ENCODE results near the gene BABAM2.

Gene BABAM2

DNA sequence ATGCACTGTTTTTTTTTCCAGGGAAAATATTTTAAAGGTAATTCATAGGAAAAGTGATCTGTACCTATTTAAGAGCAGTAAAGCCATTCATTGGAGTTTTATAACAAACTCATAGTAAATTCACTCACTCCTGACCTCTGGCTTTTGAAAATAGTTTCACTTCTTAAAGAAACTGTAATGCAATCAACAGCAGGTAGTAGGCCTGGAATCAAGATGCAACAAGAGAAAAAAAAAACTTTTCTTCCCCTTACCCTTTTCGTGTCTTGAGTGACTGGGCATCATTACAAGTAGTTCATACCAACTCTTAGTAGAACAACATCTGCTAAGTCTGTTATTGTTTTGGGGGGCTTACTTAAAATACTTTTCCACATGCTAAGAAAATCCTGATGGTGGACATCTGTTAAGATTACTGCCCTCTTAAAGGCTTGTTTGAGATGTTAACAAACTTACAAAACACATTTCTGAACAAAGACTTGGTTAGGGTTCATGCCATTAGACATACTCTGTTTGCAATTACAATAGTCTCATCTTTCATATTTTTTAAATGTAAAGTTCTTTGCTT is 338.0 kb downstream of the BABAM2 start:
- FAIRE-seq = no peak
- TF ChIP-seq, protein P1, sequence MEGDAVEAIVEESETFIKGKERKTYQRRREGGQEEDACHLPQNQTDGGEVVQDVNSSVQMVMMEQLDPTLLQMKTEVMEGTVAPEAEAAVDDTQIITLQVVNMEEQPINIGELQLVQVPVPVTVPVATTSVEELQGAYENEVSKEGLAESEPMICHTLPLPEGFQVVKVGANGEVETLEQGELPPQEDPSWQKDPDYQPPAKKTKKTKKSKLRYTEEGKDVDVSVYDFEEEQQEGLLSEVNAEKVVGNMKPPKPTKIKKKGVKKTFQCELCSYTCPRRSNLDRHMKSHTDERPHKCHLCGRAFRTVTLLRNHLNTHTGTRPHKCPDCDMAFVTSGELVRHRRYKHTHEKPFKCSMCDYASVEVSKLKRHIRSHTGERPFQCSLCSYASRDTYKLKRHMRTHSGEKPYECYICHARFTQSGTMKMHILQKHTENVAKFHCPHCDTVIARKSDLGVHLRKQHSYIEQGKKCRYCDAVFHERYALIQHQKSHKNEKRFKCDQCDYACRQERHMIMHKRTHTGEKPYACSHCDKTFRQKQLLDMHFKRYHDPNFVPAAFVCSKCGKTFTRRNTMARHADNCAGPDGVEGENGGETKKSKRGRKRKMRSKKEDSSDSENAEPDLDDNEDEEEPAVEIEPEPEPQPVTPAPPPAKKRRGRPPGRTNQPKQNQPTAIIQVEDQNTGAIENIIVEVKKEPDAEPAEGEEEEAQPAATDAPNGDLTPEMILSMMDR (IDR thresholded peaks at IDR 0.05; ENCODE audit: insufficient read depth, missing control alignments) = no peak
- DNase-seq (ENCODE audit: insufficient read length, low spot score) = no peak

DNA sequence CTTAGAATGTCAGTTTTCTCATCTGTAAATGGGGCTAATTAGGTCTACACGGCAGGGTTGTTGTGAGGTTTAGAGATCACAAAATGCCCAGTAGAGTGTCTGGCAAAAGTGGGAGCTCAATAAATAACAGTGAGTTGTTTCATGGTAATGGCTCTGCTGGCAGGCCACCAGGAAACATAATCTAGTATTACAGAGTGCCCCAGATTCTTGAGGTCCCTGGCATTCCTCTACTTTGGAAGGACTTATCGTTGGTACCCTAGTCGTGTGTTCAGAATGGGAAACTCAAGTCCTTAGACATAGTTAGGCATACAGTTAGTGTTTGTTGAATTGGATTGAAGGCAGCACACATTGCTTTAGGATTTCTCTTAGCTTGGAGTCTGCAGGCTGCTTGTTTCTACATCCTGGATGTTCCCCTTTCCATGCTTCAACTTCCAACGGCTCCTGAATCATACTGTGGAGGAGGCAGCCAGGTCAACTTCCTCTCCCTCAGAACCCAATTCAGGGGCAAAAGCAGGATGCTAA is 340.6 kb downstream of the BABAM2 start:
- FAIRE-seq = no peak
- TF ChIP-seq, protein P1 (IDR thresholded peaks at IDR 0.05; ENCODE audit: insufficient read depth, missing control alignments) = no peak
- DNase-seq (ENCODE audit: insufficient read length, low spot score) = no peak

DNA sequence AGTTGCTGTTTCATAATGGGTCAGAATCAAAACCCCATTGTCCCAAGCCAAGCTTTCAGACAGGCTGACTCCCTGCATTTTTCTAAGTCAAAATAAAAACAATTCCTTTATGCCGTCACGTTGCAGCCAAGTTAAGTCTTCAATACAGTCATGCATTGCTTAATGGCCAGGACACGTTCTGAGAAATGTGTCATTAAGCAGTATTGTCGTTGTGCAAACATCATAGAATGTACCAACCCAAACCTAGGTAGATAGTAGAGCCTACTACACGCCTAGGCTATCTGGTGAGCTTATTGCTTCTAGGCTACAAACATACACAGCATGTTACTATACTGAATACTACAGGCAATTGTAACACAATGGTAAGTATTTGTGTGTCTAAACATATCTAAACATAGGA is 341.8 kb downstream of the BABAM2 start:
- FAIRE-seq (no peak), DNase-seq (ENCODE audit: insufficient read length, low spot score) (no peak)

DNA sequence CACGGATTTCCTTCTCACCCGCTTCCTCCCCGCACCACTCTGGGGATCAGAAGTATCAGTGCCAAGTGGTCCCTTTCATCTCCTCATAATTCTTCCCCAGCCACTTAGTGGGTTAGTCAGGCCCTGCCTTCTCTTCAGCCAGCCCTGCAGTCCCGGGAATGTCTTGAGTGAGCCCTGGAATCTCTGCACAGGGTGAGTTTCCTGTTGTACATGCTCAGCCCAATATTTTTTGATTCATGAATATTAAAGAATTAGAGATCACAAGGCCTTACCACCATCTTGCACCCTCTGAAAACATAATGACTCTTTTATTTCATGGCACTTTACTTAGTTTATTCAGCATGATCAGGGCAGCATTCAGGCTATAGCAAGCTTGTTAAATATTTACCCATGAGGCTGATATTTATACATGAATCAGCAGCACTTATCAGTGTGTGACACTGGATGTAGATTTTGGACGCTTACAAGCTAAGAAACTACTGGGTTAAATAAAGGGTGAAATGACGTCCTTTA is 342.7 kb downstream of the BABAM2 start:
- FAIRE-seq = no peak
- TF ChIP-seq, protein P1 (IDR thresholded peaks at IDR 0.05; ENCODE audit: insufficient read depth, missing control alignments) = no peak
- no peak for DNase-seq (ENCODE audit: insufficient read length, low spot score)

More for the DNA sequence above, 341.8 kb downstream of the BABAM2 start:
- TF ChIP-seq, protein P1 (IDR thresholded peaks at IDR 0.05; ENCODE audit: insufficient read depth, missing control alignments) = no peak

DNA sequence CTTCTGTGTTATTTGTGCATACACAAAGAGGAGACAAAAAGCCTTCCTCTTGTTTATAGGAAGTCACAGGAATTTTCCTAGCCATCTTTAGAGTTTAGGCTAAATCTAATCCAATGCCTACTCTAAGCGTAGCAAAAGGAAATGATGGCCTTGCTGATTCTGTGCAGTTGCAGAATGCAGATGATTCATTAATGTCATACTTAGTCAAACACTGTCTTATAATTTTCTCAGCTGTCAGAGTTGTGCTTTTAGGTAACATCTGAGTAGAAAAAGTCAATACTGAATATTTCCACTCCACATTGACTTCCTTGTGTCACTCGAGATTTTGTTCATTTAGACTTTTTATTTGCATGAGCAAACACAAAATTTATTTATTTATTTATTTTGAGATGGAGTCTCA is 344.3 kb downstream of the BABAM2 start:
- DNase-seq (ENCODE audit: insufficient read length, low spot score) (no peak), FAIRE-seq (no peak)
- TF ChIP-seq, protein P1 (IDR thresholded peaks at IDR 0.05; ENCODE audit: insufficient read depth, missing control alignments) = no peak

DNA sequence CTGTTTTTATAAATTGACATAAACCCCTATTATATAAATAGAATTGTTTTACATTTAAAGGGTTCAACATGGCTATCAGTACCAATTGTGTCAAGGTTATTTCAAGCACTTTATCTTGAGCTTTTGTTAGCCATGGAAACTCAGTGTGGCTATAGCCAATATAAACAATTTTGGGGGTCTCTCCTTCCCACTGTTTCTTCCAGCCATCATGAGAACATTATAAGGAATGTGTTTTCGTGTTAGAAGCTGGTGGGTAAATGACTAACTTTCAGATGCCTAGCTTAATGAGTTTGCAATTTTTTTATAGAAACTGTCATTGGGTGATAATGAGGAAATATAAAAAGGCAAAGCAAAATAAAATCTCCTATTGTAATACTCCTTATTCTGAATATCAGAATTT is 348.7 kb downstream of the BABAM2 start:
- TF ChIP-seq, protein P1 (IDR thresholded peaks at IDR 0.05; ENCODE audit: insufficient read depth, missing control alignments) = no peak
- DNase-seq (ENCODE audit: insufficient read length, low spot score) (no peak), FAIRE-seq (no peak)

DNA sequence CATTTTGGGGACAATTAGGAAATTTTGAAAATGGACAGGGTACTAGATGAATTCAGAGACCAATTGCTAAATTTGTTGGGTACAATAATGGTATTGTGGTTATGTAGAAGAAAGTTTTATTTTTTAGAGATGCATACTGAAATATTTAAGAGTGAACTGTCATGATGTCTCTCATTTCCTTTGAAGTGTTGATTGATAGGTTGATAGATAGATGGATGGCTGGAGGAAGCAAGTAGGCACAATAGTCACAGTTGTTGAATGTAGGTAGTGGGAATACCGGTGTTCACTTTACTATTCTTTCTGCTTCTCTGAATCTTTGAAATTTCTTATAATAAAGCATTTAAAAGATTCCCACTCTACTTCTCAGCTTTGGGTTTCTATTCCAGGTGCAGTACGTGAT is 350.4 kb downstream of the BABAM2 start:
- no peak for DNase-seq (ENCODE audit: insufficient read length, low spot score)
- TF ChIP-seq, protein P1 (IDR thresholded peaks at IDR 0.05; ENCODE audit: insufficient read depth, missing control alignments) = no peak
- no peak for FAIRE-seq
